HEK293T (cell line): ENCODE data around the gene WDR41.

Experiments used
- CTCF ChIA-PET: fragments of 350-600 bp; formaldehyde crosslinking; extraction: SDS; loops from one replicate; lab custom pipeline; 2021; ENCODE audit warnings: antibody characterized with exemption, inconsistent platforms; lab: Yijun Ruan, JAX
- POLR2A ChIA-PET: fragments of 350-600 bp; formaldehyde crosslinking; extraction: SDS; loops from one replicate; lab custom pipeline; 2020; ENCODE audit warnings: antibody characterized with exemption, inconsistent platforms; lab: Yijun Ruan, JAX
- DNase-seq: peaks from one replicate; pipeline ENCODE4 v3.0.0; 2012; ENCODE audit warnings: mixed read lengths; ENCODE audit errors: extremely low spot score
- ARNT ChIP-seq: fragments of 450-650 bp; IDR thresholded peaks from 2 replicates; pipeline ENCODE4 v1.6.1; 2017; ENCODE audit warnings: mild to moderate bottlenecking
- BHLHE40 ChIP-seq: fragments of 450-650 bp; IDR thresholded peaks from 2 replicates; pipeline ENCODE4 v1.6.1; 2016; ENCODE audit warnings: mild to moderate bottlenecking, moderate library complexity, borderline replicate concordance
- CTBP1 ChIP-seq: fragments of 450-650 bp; IDR thresholded peaks from 2 replicates; pipeline ENCODE4 v1.6.1; 2016; ENCODE audit warnings: borderline replicate concordance
- ELF4 ChIP-seq: fragments of 450-650 bp; IDR thresholded peaks from 2 replicates; pipeline ENCODE4 v1.6.1; 2017; ENCODE audit warnings: antibody characterized with exemption
- FOXA1 ChIP-seq: fragments of 450-650 bp; IDR thresholded peaks from 2 replicates; pipeline ENCODE4 v1.6.1; 2016; ENCODE audit warnings: mild to moderate bottlenecking
- FOXK2 ChIP-seq: fragments of 450-650 bp; IDR thresholded peaks from 2 replicates; pipeline ENCODE4 v1.6.1; 2016; ENCODE audit warnings: mild to moderate bottlenecking
- FOXM1 ChIP-seq: fragments of 450-650 bp; IDR thresholded peaks from 2 replicates; pipeline ENCODE4 v1.6.1; 2017; ENCODE audit warnings: mild to moderate bottlenecking, borderline replicate concordance
- HDGF ChIP-seq: fragments of 450-650 bp; IDR thresholded peaks from 2 replicates; pipeline ENCODE4 v1.6.1; 2017; ENCODE audit warnings: antibody characterized with exemption, borderline replicate concordance
- L3MBTL2 ChIP-seq: fragments of 450-650 bp; conservative IDR thresholded peaks from 2 replicates; pipeline ENCODE4 v1.6.1; 2016; ENCODE audit warnings: mild to moderate bottlenecking
- LEF1 ChIP-seq: fragments of 450-650 bp; IDR thresholded peaks from 2 replicates; pipeline ENCODE4 v1.6.1; 2017; ENCODE audit warnings: mild to moderate bottlenecking, borderline replicate concordance
- NFRKB ChIP-seq: fragments of 450-650 bp; IDR thresholded peaks from 2 replicates; pipeline ENCODE4 v1.6.1; 2016; ENCODE audit warnings: mild to moderate bottlenecking, moderate library complexity
- PKNOX1 ChIP-seq: fragments of 450-650 bp; IDR thresholded peaks from 2 replicates; pipeline ENCODE4 v1.6.1; 2016
- SP1 ChIP-seq: fragments of 450-650 bp; IDR thresholded peaks from 2 replicates; pipeline ENCODE4 v1.6.1; 2017
- SUZ12 ChIP-seq: fragments of 450-650 bp; IDR thresholded peaks from 2 replicates; pipeline ENCODE4 v1.6.1; 2016; ENCODE audit warnings: mild to moderate bottlenecking
- TARDBP ChIP-seq: fragments of 450-650 bp; IDR thresholded peaks from 2 replicates; pipeline ENCODE4 v1.6.1; 2016
- ZNF384 ChIP-seq: fragments of 450-650 bp; IDR thresholded peaks from 2 replicates; pipeline ENCODE4 v1.6.1; 2016

WDR41 gene

GRCh38 chr5:77398896-77399295, 93.2 kb downstream of the WDR41 start:
- no peak for TF ChIP-seq NFRKB
- no peak for TF ChIP-seq SP1
- TF ChIP-seq FOXM1: no peak
- no peak for TF ChIP-seq BHLHE40
- TF ChIP-seq FOXA1: no peak
- TF ChIP-seq FOXK2: no peak
- no peak for TF ChIP-seq PKNOX1
- TF ChIP-seq ARNT: no peak
- no peak for TF ChIP-seq CTBP1
- TF ChIP-seq ELF4: no peak
- ChIA-PET CTCF (no interaction called here), POLR2A (no interaction called here)
- DNase-seq: no peak

DNA sequence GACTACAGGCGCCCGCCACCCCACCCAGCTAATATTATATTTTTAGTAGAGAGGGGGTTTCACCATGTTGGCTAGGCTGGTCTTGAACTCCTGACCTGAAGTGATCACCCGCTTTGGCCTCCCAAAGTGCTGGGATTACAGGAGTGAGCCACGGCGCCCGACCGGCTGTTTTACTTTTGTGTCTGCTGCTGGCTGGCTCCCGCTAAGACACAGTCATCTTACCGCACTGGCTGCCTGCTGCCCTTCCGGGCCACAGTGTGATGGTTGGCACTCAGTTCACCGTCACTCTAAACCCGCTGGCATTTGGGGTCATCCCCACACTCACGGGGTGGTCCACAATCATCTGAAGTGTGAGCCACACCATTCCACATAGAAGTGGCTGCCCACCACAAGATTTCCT, 93.7 kb downstream of the WDR41 start:
- POLR2A ChIA-PET: no interaction called here
- CTCF ChIA-PET: no interaction called here

GRCh38 chr5:77397686-77398292, 94.3 kb downstream of the WDR41 start:
- no peak for TF ChIP-seq TARDBP
- ChIA-PET CTCF (no interaction called here), POLR2A (no interaction called here)
- no peak for DNase-seq

More for the DNA sequence above, 93.7 kb downstream of the WDR41 start:
- DNase-seq: no peak
- TF ChIP-seq HDGF (no peak), FOXA1 (no peak)

DNA sequence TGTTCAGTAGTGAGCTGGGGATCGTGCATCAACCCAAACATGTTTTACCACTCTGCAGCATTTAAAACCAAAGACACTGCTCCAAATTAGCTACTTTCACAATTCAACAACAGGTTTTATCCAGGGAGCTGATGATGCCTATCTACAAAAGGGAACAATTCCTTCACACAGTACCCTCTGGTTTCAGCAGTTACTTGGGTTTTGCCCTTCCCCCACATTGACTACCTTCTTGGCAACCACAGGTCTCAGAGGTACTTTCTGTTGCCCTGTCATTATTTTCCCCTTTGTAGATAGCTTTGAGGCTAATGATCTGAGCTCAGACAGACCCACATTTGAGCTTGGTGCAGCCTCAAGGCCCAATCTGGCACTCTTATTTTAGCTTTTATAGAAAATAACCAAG, 96.1 kb downstream of the WDR41 start:
- no peak for DNase-seq
- POLR2A ChIA-PET: no interaction called here
- no peak for TF ChIP-seq FOXA1
- no peak for TF ChIP-seq CTBP1
- TF ChIP-seq HDGF: no peak
- TF ChIP-seq TARDBP: no peak
- no peak for TF ChIP-seq SP1
- no peak for TF ChIP-seq FOXK2
- TF ChIP-seq LEF1: no peak
- TF ChIP-seq FOXM1: no peak
- TF ChIP-seq BHLHE40: no peak
- no peak for TF ChIP-seq ELF4
- TF ChIP-seq PKNOX1: no peak
- TF ChIP-seq SUZ12: no peak
- TF ChIP-seq ZNF384: no peak
- no peak for TF ChIP-seq ARNT
- no peak for TF ChIP-seq L3MBTL2
- no peak for TF ChIP-seq NFRKB
- CTCF ChIA-PET: no interaction called here

DNA sequence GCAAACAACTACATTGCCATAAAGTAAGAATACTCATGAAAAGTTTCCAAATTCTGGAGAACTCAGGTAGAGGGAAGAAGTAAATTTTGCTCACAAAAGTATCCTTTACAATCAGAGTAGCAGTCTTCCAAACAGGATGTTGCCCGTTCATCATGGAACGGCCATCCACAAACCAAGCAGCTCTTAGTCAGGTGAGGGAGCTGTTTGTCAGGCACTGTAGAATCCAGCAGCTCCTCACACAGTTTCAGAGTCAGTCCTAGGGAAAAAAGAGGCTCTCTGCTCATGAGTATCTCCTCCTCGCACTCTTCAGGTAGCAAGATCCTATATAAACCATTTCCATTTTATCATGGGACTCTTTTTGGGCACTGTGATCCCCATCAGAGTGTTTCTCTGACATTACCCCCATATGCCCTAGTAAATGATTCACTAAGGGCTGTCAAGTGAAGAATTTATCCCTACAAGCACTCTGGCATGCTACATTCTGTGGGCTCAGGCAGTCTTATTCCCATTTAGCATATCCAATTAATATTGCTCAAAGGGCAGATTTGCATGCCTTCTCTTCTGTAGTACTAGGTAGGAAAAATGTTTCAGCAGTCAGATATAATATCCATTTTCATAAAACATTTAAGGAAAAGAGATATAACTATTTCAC, 97.9 kb downstream of the WDR41 start:
- TF ChIP-seq PKNOX1: no peak
- CTCF ChIA-PET: no interaction called here
- POLR2A ChIA-PET: no interaction called here
- no peak for DNase-seq

DNA sequence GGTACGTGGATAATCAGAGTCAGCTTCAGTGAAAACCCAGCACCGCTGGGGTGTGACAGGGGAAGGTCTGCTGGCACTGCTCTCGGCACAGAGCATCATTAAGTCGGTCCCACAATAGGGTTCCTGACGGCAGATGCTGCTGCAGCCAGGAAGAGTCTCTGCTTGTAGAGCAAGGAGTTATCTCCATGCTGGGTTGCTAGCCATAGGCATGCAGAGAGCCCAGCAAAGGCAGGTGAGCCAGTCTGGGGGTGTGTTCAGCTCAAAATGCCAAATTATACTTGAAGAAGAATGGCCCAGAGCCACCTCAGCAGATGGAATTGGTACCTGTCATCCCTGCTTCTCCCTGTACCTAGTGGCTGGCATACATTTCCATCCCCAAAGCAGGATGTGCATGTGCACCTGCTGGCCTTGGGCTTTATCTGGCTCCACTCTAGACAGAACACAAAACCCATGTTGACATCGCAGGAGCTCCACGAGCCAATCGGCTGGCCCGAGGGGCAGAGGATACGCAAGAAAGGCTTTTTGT, 100.8 kb downstream of the WDR41 start:
- ChIA-PET POLR2A (no interaction called here), CTCF (no interaction called here)
- TF ChIP-seq ARNT (no peak), SUZ12 (no peak), FOXM1 (no peak), L3MBTL2 (no peak), ELF4 (no peak), TARDBP (no peak)
- DNase-seq: no peak

DNA sequence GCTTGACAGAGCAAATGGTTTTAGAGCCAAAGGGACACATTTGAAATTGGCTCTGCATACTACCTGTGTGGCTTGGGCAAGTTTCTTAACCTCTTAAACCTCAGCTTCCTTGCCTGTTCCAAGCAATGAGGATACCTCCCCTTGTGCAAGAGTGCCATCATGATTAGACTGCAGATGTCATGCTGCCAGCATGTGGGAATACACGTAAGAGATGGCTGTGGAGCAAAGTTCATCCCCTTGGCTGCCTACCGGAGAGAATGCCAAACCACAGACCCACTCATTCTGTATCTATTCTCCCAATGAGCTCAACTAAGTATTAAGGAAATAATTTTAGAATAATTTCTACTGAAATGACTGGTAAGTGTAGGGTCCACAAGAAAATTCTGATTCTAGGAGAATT, 101.3 kb downstream of the WDR41 start:
- CTCF ChIA-PET: no interaction called here
- TF ChIP-seq HDGF (no peak), BHLHE40 (no peak), LEF1 (no peak), FOXK2 (no peak), ZNF384 (no peak), SUZ12 (no peak), ARNT (no peak), CTBP1 (no peak)
- POLR2A ChIA-PET: no interaction called here
- no peak for DNase-seq
